KG1 (cell line): ENCODE measurements around the gene RBPJL.
"Not testable (repeated sequence)": the region's sequence is repeated elsewhere in the genome, so short reads cannot be mapped to it uniquely, and the experiment has no call there.

Experiments used
- DNase-seq: peaks from one replicate; lab custom pipeline; 2025; lab: John Stamatoyannopoulos, UW

Gene RBPJL

GRCh38 chr20:45342855-45343531, 36.4 kb downstream of the RBPJL start:
- no peak for DNase-seq

- DNase-seq, result no peak
Observed at GRCh38 chr20:45343532-45344167, 37.0 kb downstream of the RBPJL start.

GRCh38 chr20:45344168-45344860, 37.7 kb downstream of the RBPJL start:
- DNase-seq, result no peak

GRCh38 chr20:45345104-45345936, 38.7 kb downstream of the RBPJL start:
- DNase-seq, result no peak

- peak; percentile 16 for DNase-seq
Observed at GRCh38 chr20:45346291-45346718, 39.7 kb downstream of the RBPJL start.

- no peak for DNase-seq
Observed at GRCh38 chr20:45346851-45347250, 40.2 kb downstream of the RBPJL start.

GRCh38 chr20:45347297-45347935, 40.8 kb downstream of the RBPJL start:
- DNase-seq, result no peak

- no peak for DNase-seq
Observed at GRCh38 chr20:45347936-45348778, 41.5 kb downstream of the RBPJL start, which contains the start of gene SDC4. Gene SDC4, minus strand, starts transcription at chr20:45348424. Its CDS starts 40 bp downstream, at chr20:45348384.

GRCh38 chr20:45350217-45350616, 43.6 kb downstream of the RBPJL start:
- no peak for DNase-seq

- DNase-seq, result not testable (repeated sequence)
Observed at GRCh38 chr20:45350795-45351194, 44.2 kb downstream of the RBPJL start.

GRCh38 chr20:45352729-45353128, 46.1 kb downstream of the RBPJL start:
- DNase-seq, result no peak

GRCh38 chr20:45353746-45354145, 47.1 kb downstream of the RBPJL start:
- no peak for DNase-seq

- no peak for DNase-seq
Observed at GRCh38 chr20:45354423-45355208, 48.0 kb downstream of the RBPJL start.

GRCh38 chr20:45355209-45356084, 48.8 kb downstream of the RBPJL start:
- no peak for DNase-seq

- no peak for DNase-seq
Observed at GRCh38 chr20:45358282-45359068, 51.8 kb downstream of the RBPJL start.

GRCh38 chr20:45359069-45359405, 52.4 kb downstream of the RBPJL start:
- no peak for DNase-seq

- DNase-seq, result no peak
Observed at GRCh38 chr20:45359406-45360148, 52.9 kb downstream of the RBPJL start.
